HEK293T (cell line): Measurements from ENCODE around the gene ZBTB48.

Experiments
- CTCF ChIA-PET: fragments of 350-600 bp; formaldehyde crosslinking; extraction: SDS; loops from one replicate; lab custom pipeline; 2021; ENCODE audit warnings: antibody characterized with exemption, inconsistent platforms; lab: Yijun Ruan, JAX
- POLR2A ChIA-PET: fragments of 350-600 bp; formaldehyde crosslinking; extraction: SDS; loops from one replicate; lab custom pipeline; 2020; ENCODE audit warnings: antibody characterized with exemption, inconsistent platforms; lab: Yijun Ruan, JAX
- DNase-seq: peaks from one replicate; pipeline ENCODE4 v3.0.0; 2012; ENCODE audit warnings: mixed read lengths; ENCODE audit errors: extremely low spot score
- ARNT ChIP-seq: fragments of 450-650 bp; IDR thresholded peaks from 2 replicates; pipeline ENCODE4 v1.6.1; 2017; ENCODE audit warnings: mild to moderate bottlenecking
- BHLHE40 ChIP-seq: fragments of 450-650 bp; IDR thresholded peaks from 2 replicates; pipeline ENCODE4 v1.6.1; 2016; ENCODE audit warnings: mild to moderate bottlenecking, moderate library complexity, borderline replicate concordance
- CTBP1 ChIP-seq: fragments of 450-650 bp; IDR thresholded peaks from 2 replicates; pipeline ENCODE4 v1.6.1; 2016; ENCODE audit warnings: borderline replicate concordance
- ELF4 ChIP-seq: fragments of 450-650 bp; IDR thresholded peaks from 2 replicates; pipeline ENCODE4 v1.6.1; 2017; ENCODE audit warnings: antibody characterized with exemption
- FOXA1 ChIP-seq: fragments of 450-650 bp; IDR thresholded peaks from 2 replicates; pipeline ENCODE4 v1.6.1; 2016; ENCODE audit warnings: mild to moderate bottlenecking
- FOXK2 ChIP-seq: fragments of 450-650 bp; IDR thresholded peaks from 2 replicates; pipeline ENCODE4 v1.6.1; 2016; ENCODE audit warnings: mild to moderate bottlenecking
- FOXM1 ChIP-seq: fragments of 450-650 bp; IDR thresholded peaks from 2 replicates; pipeline ENCODE4 v1.6.1; 2017; ENCODE audit warnings: mild to moderate bottlenecking, borderline replicate concordance
- HDGF ChIP-seq: fragments of 450-650 bp; IDR thresholded peaks from 2 replicates; pipeline ENCODE4 v1.6.1; 2017; ENCODE audit warnings: antibody characterized with exemption, borderline replicate concordance
- L3MBTL2 ChIP-seq: fragments of 450-650 bp; conservative IDR thresholded peaks from 2 replicates; pipeline ENCODE4 v1.6.1; 2016; ENCODE audit warnings: mild to moderate bottlenecking
- LEF1 ChIP-seq: fragments of 450-650 bp; IDR thresholded peaks from 2 replicates; pipeline ENCODE4 v1.6.1; 2017; ENCODE audit warnings: mild to moderate bottlenecking, borderline replicate concordance
- NFRKB ChIP-seq: fragments of 450-650 bp; IDR thresholded peaks from 2 replicates; pipeline ENCODE4 v1.6.1; 2016; ENCODE audit warnings: mild to moderate bottlenecking, moderate library complexity
- PKNOX1 ChIP-seq: fragments of 450-650 bp; IDR thresholded peaks from 2 replicates; pipeline ENCODE4 v1.6.1; 2016
- SP1 ChIP-seq: fragments of 450-650 bp; IDR thresholded peaks from 2 replicates; pipeline ENCODE4 v1.6.1; 2017
- SUZ12 ChIP-seq: fragments of 450-650 bp; IDR thresholded peaks from 2 replicates; pipeline ENCODE4 v1.6.1; 2016; ENCODE audit warnings: mild to moderate bottlenecking
- TARDBP ChIP-seq: fragments of 450-650 bp; IDR thresholded peaks from 2 replicates; pipeline ENCODE4 v1.6.1; 2016
- ZNF384 ChIP-seq: fragments of 450-650 bp; IDR thresholded peaks from 2 replicates; pipeline ENCODE4 v1.6.1; 2016

The ZBTB48 gene

GRCh38 chr1:6580119-6580592, 362 bp downstream of the ZBTB48 start:
- no peak for DNase-seq
- ChIA-PET POLR2A (interaction anchor here (0.7 to 5.7 kb wide), 14 partner anchors 9 to 53 kb away, joined by 3 to 55 read pairs (median 4); partner anchors contain the start of genes KLHL21, NOL9 and TAS1R1), CTCF (interaction anchor here (1.6 kb wide), 1 partner anchor 26 kb away, joined by 5 read pairs; the partner anchor contains the start of genes NOL9 and TAS1R1)
- TF ChIP-seq SUZ12 (no peak), TARDBP (no peak), ARNT (no peak)

- ChIA-PET POLR2A (interaction anchor here (0.8 to 5.7 kb wide), 5 partner anchors 8 to 28 kb away, joined by 3 to 55 read pairs (median 11); partner anchors contain the start of gene KLHL21), CTCF (interaction anchor here (0.6 kb wide), 1 partner anchor 31 kb away, joined by 3 read pairs; no protein-coding TSS in a partner anchor)
- TF ChIP-seq ZNF384 = no peak
- no peak for TF ChIP-seq LEF1
- no peak for TF ChIP-seq BHLHE40
- no peak for TF ChIP-seq FOXA1
- TF ChIP-seq CTBP1 = no peak
- TF ChIP-seq SUZ12 = no peak
- TF ChIP-seq SP1 = no peak
- no peak for TF ChIP-seq ELF4
- TF ChIP-seq TARDBP = no peak
- TF ChIP-seq ARNT = no peak
- no peak for TF ChIP-seq PKNOX1
- TF ChIP-seq FOXM1 = no peak
- no peak for TF ChIP-seq HDGF
- no peak for TF ChIP-seq NFRKB
- no peak for TF ChIP-seq L3MBTL2
- TF ChIP-seq FOXK2 = no peak
- peak; percentile 30 for DNase-seq
Measured at GRCh38 chr1:6580593-6581409, 1.0 kb downstream of the ZBTB48 start.

GRCh38 chr1:6581561-6582305, 1.9 kb downstream of the ZBTB48 start:
- POLR2A ChIA-PET = interaction anchor here (0.8 to 5.7 kb wide), 2 partner anchors 17 to 20 kb away, joined by 3 to 55 read pairs; partner anchors contain the start of gene KLHL21
- CTCF ChIA-PET = interaction anchor here (0.6 kb wide), 2 partner anchors 31 to 1956 kb away, joined by 3 to 11 read pairs; no protein-coding TSS in a partner anchor
- DNase-seq = no peak
- no peak for TF ChIP-seq CTBP1
- no peak for TF ChIP-seq FOXK2
- no peak for TF ChIP-seq HDGF
- TF ChIP-seq ARNT = no peak
- TF ChIP-seq ZNF384 = no peak
- no peak for TF ChIP-seq FOXM1
- no peak for TF ChIP-seq SP1
- no peak for TF ChIP-seq TARDBP
- TF ChIP-seq SUZ12 = no peak
- no peak for TF ChIP-seq ELF4
- TF ChIP-seq FOXA1 = no peak
- TF ChIP-seq L3MBTL2 = no peak
- no peak for TF ChIP-seq LEF1
- no peak for TF ChIP-seq NFRKB

GRCh38 chr1:6582370-6582769, 2.6 kb downstream of the ZBTB48 start:
- POLR2A ChIA-PET = interaction anchor here (5.7 kb wide), 1 partner anchor 20 kb away, joined by 55 read pairs; the partner anchor contains the start of gene KLHL21
- no peak for TF ChIP-seq HDGF
- TF ChIP-seq ARNT = no peak
- TF ChIP-seq FOXK2 = no peak
- no peak for TF ChIP-seq TARDBP
- TF ChIP-seq SUZ12 = no peak
- TF ChIP-seq CTBP1 = no peak
- no peak for TF ChIP-seq ELF4
- no peak for TF ChIP-seq NFRKB
- no peak for TF ChIP-seq FOXA1
- no peak for TF ChIP-seq PKNOX1
- TF ChIP-seq SP1 = no peak
- TF ChIP-seq ZNF384 = no peak
- no peak for TF ChIP-seq LEF1
- DNase-seq = no peak
- CTCF ChIA-PET = no interaction called here

- TF ChIP-seq ELF4 = no peak
- no peak for TF ChIP-seq TARDBP
- no peak for TF ChIP-seq HDGF
- no peak for TF ChIP-seq CTBP1
- ChIA-PET POLR2A (no interaction called here), CTCF (interaction anchor here (0.7 kb wide), 1 partner anchor 17 kb away, joined by 3 read pairs; no protein-coding TSS in a partner anchor)
- DNase-seq = no peak
Measured at GRCh38 chr1:6584126-6585080, 4.6 kb downstream of the ZBTB48 start.
